ENCODE measurements around the gene SSR4.

DNA sequence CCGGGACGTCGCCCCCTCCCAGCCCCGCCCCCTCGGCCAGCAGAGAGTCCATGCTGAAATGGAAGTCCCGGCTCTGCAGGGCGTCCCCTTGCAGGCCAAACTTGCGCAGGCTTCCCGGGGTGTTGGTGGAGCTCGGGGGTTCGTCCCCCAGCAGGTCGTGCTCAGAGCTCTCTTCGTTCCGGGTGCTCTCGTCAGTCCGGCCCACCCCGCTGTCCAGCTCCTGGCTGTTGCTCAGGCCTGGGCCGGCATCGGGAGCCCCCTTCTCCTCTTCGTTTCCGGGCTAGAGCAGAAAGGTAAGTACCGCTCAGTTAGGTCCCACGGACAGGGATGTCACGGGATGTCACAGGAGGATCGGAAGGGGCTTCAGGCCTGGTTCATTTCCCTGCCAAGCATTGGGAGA lies 10.2 kb downstream of the SSR4 start:
- TF ChIP-seq, protein P1, sequence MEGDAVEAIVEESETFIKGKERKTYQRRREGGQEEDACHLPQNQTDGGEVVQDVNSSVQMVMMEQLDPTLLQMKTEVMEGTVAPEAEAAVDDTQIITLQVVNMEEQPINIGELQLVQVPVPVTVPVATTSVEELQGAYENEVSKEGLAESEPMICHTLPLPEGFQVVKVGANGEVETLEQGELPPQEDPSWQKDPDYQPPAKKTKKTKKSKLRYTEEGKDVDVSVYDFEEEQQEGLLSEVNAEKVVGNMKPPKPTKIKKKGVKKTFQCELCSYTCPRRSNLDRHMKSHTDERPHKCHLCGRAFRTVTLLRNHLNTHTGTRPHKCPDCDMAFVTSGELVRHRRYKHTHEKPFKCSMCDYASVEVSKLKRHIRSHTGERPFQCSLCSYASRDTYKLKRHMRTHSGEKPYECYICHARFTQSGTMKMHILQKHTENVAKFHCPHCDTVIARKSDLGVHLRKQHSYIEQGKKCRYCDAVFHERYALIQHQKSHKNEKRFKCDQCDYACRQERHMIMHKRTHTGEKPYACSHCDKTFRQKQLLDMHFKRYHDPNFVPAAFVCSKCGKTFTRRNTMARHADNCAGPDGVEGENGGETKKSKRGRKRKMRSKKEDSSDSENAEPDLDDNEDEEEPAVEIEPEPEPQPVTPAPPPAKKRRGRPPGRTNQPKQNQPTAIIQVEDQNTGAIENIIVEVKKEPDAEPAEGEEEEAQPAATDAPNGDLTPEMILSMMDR (IDR thresholded peaks at IDR 0.05), result no peak
- no peak for TF ChIP-seq POLR2A (IDR thresholded peaks at IDR 0.05)

Data from thyroid gland (tissue), 4 donors.